CD4-positive, alpha-beta T cell (primary cell): Measurements from ENCODE around the gene FBLN1. TPM values are rescaled to one million over a fixed set of nuclear protein-coding genes. Genes with fewer than 3 reads are reported as not detected.
"Not testable (repeated sequence)": the region's sequence is repeated elsewhere in the genome, so short reads cannot be mapped to it uniquely, and the experiment has no call there.

Source experiments
- ATAC-seq: fragments of 200-7000 bp; cut with Tn5 transposase; one replicate; pipeline ENCODE4 v1.10.0; 2022; ENCODE audit warnings: mild to moderate bottlenecking; ENCODE audit not compliant: poor library complexity
- CTCF ChIA-PET: fragments of 350-600 bp; sonication (Branson Sonifier 250); formaldehyde crosslinking; loops from one replicate; lab custom pipeline; 2021; ENCODE audit warnings: antibody characterized with exemption, inconsistent platforms; lab: Charles Lee
- POLR2A ChIA-PET: fragments of 350-600 bp; sonication (Branson Sonifier 250); formaldehyde crosslinking; loops from one replicate; lab custom pipeline; 2021; ENCODE audit warnings: antibody characterized with exemption, inconsistent platforms; lab: Charles Lee
- DNase-seq, 14 experiments: peaks; one replicate each; pipeline ENCODE4 v3.0.0-alpha.2; 2013 to 2020; ENCODE audit warnings: mixed read lengths in 2 of 14
- H3K27ac ChIP-seq, 2 donors: one replicate each; pipeline versions ENCODE4 v1.5.1 to v1.7.0; 2013; ENCODE audit warnings: low read length in 2 of 2, low read depth in 1 of 2, mild to moderate bottlenecking in 1 of 2
- H3K27me3 ChIP-seq, 2 experiments: 1 replicate in 1 of 2; 2 replicates in 1 of 2; pipeline versions ENCODE4 v1.6.1 to v1.7.0; 2013; ENCODE audit warnings: low read length in 2 of 2, control low read depth in 1 of 2, mild to moderate bottlenecking in 1 of 2, moderate library complexity in 1 of 2; ENCODE audit not compliant: insufficient read depth in 2 of 2, control insufficient read depth in 1 of 2
- H3K36me3 ChIP-seq: one replicate; pipeline ENCODE4 v1.6.1; 2013; ENCODE audit warnings: low read length, control low read depth; ENCODE audit not compliant: insufficient read depth
- H3K4me1 ChIP-seq: one replicate; pipeline ENCODE4 v1.6.1; 2013; ENCODE audit warnings: low read length, control low read depth; ENCODE audit not compliant: insufficient read depth
- H3K4me3 ChIP-seq: one replicate; pipeline ENCODE4 v1.5.1; 2013; ENCODE audit warnings: mild to moderate bottlenecking, low read length, moderate library complexity
- H3K9me3 ChIP-seq, 2 experiments: 1 replicate in 1 of 2; 2 replicates in 1 of 2; pipeline versions ENCODE4 v1.6.1 to v1.7.0; 2013; ENCODE audit warnings: low read length in 2 of 2, mild to moderate bottlenecking in 2 of 2, control low read depth in 1 of 2, moderate library complexity in 1 of 2; ENCODE audit not compliant: control insufficient read depth in 1 of 2, insufficient read depth in 1 of 2
- H3K27ac Mint-ChIP-seq: one replicate; pipeline ENCODE4 v1.8.0; 2020; ENCODE audit warnings: mixed read lengths
- H3K27me3 Mint-ChIP-seq: one replicate; pipeline ENCODE4 v1.8.0; 2021; ENCODE audit warnings: mixed read lengths
- H3K36me3 Mint-ChIP-seq: one replicate; pipeline ENCODE4 v1.8.0; 2021; ENCODE audit warnings: low read depth, mixed read lengths
- H3K4me1 Mint-ChIP-seq: one replicate; pipeline ENCODE4 v1.8.0; 2021; ENCODE audit warnings: low read depth, mixed read lengths
- H3K4me3 Mint-ChIP-seq: one replicate; pipeline ENCODE4 v1.8.0; 2020; ENCODE audit warnings: mild to moderate bottlenecking, mixed read lengths
- H3K9me3 Mint-ChIP-seq: one replicate; pipeline ENCODE4 v1.8.0; 2020; ENCODE audit warnings: mixed read lengths
- CTCF ChIP-seq: fragments of 200-600 bp; IDR thresholded peaks from one replicate; pipeline ENCODE4 v1.8.0; 2022; ENCODE audit warnings: antibody characterized with exemption, mild to moderate bottlenecking
- intact Hi-C, 2 experiments: fragments of 100-400 bp; cut with DNase I in 1 of 2; cut with micrococcal nuclease in 1 of 2; formaldehyde crosslinking; loops; one replicate each; pipeline versions ENCODE4 v1.15.1 to v1.9.0; 2023 to 2025; cut with DNase I, micrococcal nuclease
- total RNA-seq, 174 experiments: library from RNA in 2 of 174; stranded (reverse) in 2 of 174; gene quantifications; one replicate each; pipeline ENCODE4 v1.2.3 and lab custom pipeline; 2021 to 2026

FBLN1 gene
- total RNA-seq, 2 experiments from 2014 or later: not detected

GRCh38 chr22:45602824-45603595, 100.3 kb downstream of the FBLN1 start:
- H3K4me3 Mint-ChIP-seq: no peak overlapping the region
- peaks cover 9% of the 10 kb centered on the region for H3K27me3 Mint-ChIP-seq
- no peaks in the 10 kb centered on the region for H3K4me1 Mint-ChIP-seq
- Histone ChIP-seq H3K36me3 (no peaks in the 10 kb centered on the region), H3K4me3 (no peak overlapping the region), H3K27me3 (peaks cover 0 to 3% of the 10 kb centered on the region in 2 experiments), H3K4me1 (no peaks in the 10 kb centered on the region), H3K27ac (no peak overlapping the region), H3K9me3 (no peaks in the 10 kb centered on the region)
- H3K36me3 Mint-ChIP-seq: no peaks in the 10 kb centered on the region
- intact Hi-C loops: no loop called here
- ATAC-seq (no peak), DNase-seq (peak in 2 of 14 experiments; percentile 13 to 16)
- H3K9me3 Mint-ChIP-seq: no peaks in the 10 kb centered on the region
- ChIA-PET POLR2A (no interaction called here), CTCF (no interaction called here)
- TF ChIP-seq CTCF: no peak
- H3K27ac Mint-ChIP-seq: no peak overlapping the region

GRCh38 chr22:45603619-45604018, 100.9 kb downstream of the FBLN1 start:
- CTCF ChIA-PET: no interaction called here
- intact Hi-C loops: no loop called here
- no peak overlapping the region for H3K27ac Mint-ChIP-seq

DNA sequence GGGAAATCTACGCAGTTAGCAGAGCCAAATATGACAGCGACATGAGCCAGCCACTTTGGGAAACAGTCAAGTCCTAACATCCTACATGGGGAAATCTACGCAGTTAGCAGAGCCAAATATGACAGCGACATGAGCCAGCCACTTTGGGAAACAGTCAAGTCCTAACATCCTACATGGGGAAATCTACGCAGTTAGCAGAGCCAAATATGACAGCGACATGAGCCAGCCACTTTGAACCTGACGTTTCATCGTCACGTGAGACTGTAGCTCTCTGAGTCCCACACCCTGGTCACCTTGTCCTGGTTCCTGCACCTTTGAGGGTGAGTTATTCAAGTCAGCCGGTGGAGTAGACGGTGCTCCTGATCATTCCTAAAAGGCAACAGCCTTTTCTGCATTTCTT, 105.4 kb downstream of the FBLN1 start:
- H3K27me3 Mint-ChIP-seq, H3K36me3 ChIP-seq, intact Hi-C loops, H3K4me3 ChIP-seq, H3K9me3 Mint-ChIP-seq, H3K4me1 Mint-ChIP-seq, ATAC-seq, H3K4me3 Mint-ChIP-seq, H3K27ac Mint-ChIP-seq, H3K27me3 ChIP-seq, POLR2A ChIA-PET, H3K9me3 ChIP-seq, H3K36me3 Mint-ChIP-seq, H3K27ac ChIP-seq, DNase-seq, CTCF ChIA-PET: not testable (repeated sequence)
- H3K4me1 ChIP-seq: peaks cover 18% of the 10 kb centered on the region

More at GRCh38 chr22:45603619-45604018, 100.9 kb downstream of the FBLN1 start:
- Mint-ChIP-seq H3K9me3 (no peaks in the 10 kb centered on the region), H3K4me3 (no peak overlapping the region), H3K27me3 (peaks cover 9% of the 10 kb centered on the region), H3K4me1 (no peaks in the 10 kb centered on the region), H3K36me3 (no peaks in the 10 kb centered on the region)
- no peak overlapping the region for H3K4me3 ChIP-seq
- DNase-seq: no peak
- H3K27ac ChIP-seq: no peak overlapping the region
- TF ChIP-seq CTCF: no peak
- peaks cover 6% of the 10 kb centered on the region for H3K4me1 ChIP-seq
- POLR2A ChIA-PET: no interaction called here
- H3K27me3 ChIP-seq: peaks cover 0 to 3% of the 10 kb centered on the region in 2 experiments
- H3K9me3 ChIP-seq: no peaks in the 10 kb centered on the region
- no peaks in the 10 kb centered on the region for H3K36me3 ChIP-seq
- ATAC-seq: no peak
